NT2/D1 (cell line): ENCODE measurements around the gene DOCK1.
"Not testable (repeated sequence)": the region's sequence is repeated elsewhere in the genome, so short reads cannot be mapped to it uniquely, and the experiment has no call there.

ENCODE experiments used
- YY1 ChIP-seq: IDR thresholded peaks from 2 replicates; pipeline ENCODE4 v1.6.1; 2011; ENCODE audit not compliant: insufficient read length, insufficient read depth
- ZNF274 ChIP-seq: IDR thresholded peaks from 2 replicates; pipeline ENCODE4 v1.6.1; 2011; ENCODE audit warnings: mild to moderate bottlenecking, low read depth, low read length

DNA sequence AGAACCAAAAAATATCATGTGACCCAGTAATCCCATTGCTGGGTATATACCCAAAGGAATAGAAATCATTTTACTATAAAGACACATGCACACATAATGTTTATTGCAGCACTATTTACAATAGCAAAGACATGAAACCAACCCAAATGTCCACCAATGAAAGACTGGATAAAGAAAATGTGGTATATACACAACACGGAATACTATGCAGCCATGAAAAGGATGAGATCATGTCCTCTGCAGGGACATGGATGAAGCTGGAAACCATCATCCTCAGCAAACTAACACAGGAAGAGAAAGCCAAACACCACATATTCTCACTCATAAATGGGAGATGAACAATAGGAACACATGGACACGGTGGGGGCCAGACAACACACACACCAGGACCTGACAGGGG, 5.7 kb upstream of the DOCK1 start:
- TF ChIP-seq ZNF274, YY1: not testable (repeated sequence)
